ENCODE data around the gene ATP5PF. TPM values are rescaled to one million over a fixed set of nuclear protein-coding genes. Genes with fewer than 3 reads are reported as not detected.
"Not testable (repeated sequence)": the region's sequence is repeated elsewhere in the genome, so short reads cannot be mapped to it uniquely, and the experiment has no call there.

Gene ATP5PF
- total RNA-seq, 1 donor from 2014 or later, result 74.9 TPM

DNA sequence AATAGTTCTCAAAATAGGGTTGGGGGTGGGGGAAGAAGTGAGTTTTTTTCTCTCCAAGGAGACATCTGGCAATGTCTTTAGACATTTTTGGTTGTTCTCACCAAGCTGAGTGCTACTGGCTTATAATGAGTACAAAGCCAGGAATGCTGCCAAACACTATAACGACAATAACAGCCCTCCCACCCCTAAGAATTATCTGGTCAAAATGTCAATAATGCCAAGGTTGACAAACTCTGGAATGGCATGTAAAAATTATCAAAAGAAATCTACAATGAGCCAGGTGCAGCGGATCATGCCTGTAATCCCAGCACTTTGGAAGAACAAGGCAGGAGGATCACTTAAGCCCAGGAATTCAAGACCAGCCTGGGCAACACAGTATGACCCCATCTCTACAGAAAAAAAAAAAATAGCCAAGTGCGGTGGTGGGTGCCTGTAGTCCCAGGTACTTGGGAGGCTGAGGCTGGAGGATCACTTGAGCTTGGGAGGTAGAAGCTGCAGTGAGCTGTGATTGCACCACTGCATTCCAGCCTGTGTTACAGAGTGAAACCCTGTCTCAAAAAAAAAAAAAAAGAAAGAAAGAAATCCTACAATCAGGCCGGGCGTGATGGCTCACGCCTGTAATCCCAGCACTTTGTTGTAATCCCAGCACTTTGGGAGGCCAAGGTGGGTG, 2.5 kb downstream of the ATP5PF start:
- Histone ChIP-seq H3K36me3 (peaks cover 6 to 28% of the 10 kb centered on the region in 2 donors), H3K27ac (no peak overlapping the region), H3K27me3 (no peaks in the 10 kb centered on the region), H3K9me3 (no peaks in the 10 kb centered on the region), H3K4me3 (no peak overlapping the region), H3K4me1 (peaks cover 35% of the 10 kb centered on the region)
- intact Hi-C loops (cut with DNase I), result no loop called here
- TF ChIP-seq, protein P1, sequence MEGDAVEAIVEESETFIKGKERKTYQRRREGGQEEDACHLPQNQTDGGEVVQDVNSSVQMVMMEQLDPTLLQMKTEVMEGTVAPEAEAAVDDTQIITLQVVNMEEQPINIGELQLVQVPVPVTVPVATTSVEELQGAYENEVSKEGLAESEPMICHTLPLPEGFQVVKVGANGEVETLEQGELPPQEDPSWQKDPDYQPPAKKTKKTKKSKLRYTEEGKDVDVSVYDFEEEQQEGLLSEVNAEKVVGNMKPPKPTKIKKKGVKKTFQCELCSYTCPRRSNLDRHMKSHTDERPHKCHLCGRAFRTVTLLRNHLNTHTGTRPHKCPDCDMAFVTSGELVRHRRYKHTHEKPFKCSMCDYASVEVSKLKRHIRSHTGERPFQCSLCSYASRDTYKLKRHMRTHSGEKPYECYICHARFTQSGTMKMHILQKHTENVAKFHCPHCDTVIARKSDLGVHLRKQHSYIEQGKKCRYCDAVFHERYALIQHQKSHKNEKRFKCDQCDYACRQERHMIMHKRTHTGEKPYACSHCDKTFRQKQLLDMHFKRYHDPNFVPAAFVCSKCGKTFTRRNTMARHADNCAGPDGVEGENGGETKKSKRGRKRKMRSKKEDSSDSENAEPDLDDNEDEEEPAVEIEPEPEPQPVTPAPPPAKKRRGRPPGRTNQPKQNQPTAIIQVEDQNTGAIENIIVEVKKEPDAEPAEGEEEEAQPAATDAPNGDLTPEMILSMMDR (IDR thresholded peaks at IDR 0.05), result no peak
- no peak for TF ChIP-seq POLR2AphosphoS5 (IDR thresholded peaks at IDR 0.05; ENCODE audit: insufficient read depth in 1 of 2, low read depth in 1 of 2)
- no peak for TF ChIP-seq POLR2A (IDR thresholded peaks at IDR 0.05)
- DNase-seq (ENCODE audit: extremely low spot score in 2 of 2), result no peak

DNA sequence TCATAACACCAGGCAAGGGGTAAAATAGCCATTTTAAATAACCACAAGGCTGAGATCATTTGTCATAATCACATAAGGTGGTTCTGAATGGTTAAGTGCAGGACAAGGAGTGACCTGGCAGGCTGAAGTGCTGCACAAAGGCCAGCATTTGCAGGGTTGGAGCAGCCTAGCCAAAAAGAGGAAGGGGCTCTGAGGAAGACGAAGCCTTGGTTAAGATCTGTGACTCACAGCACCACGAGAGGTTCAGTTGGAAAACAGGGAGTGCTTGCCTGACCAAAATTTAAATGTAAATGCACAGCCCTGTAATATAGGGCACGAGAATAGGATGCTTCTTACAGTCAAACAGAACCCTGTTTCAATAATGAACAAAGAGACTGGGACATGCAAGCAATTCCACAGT, 12.1 kb downstream of the ATP5PF start:
- no peak for TF ChIP-seq POLR2A (IDR thresholded peaks at IDR 0.05)
- no peak for TF ChIP-seq POLR2AphosphoS5 (IDR thresholded peaks at IDR 0.05; ENCODE audit: insufficient read depth in 1 of 2, low read depth in 1 of 2)
- TF ChIP-seq, protein P1 (IDR thresholded peaks at IDR 0.05), result no peak
- intact Hi-C loops (cut with DNase I), result no loop called here

DNA sequence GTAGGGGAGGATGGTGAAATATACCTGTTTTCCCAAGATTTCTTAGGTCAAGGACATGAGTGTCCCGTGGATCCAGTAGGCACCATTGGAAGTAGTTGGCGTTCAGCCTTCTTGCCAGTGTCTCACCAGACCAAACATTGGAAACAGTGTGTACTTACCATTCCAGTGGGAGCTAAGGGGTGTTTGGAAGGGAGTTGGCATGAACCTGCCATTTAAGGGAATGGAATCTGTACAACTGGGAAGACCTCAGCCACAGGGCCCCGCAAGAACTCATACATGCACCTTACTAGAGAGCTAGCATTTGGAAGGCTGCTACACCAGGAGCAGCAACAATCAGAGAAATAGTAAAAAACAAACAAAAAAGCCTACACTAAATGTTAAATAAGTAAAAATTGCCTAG, 12.7 kb downstream of the ATP5PF start:
- no peak for DNase-seq (ENCODE audit: extremely low spot score in 2 of 2)
- Histone ChIP-seq H3K36me3 (peaks cover 0 to 44% of the 10 kb centered on the region in 2 donors), H3K9me3 (no peaks in the 10 kb centered on the region), H3K4me3 (no peak overlapping the region), H3K4me1 (no peaks in the 10 kb centered on the region), H3K27me3 (no peaks in the 10 kb centered on the region), H3K27ac (no peak overlapping the region)
- no peak for TF ChIP-seq POLR2A (IDR thresholded peaks at IDR 0.05)
- no peak for TF ChIP-seq POLR2AphosphoS5 (IDR thresholded peaks at IDR 0.05; ENCODE audit: insufficient read depth in 1 of 2, low read depth in 1 of 2)
- TF ChIP-seq, protein P1 (IDR thresholded peaks at IDR 0.05), result no peak
- intact Hi-C loops (cut with DNase I), result no loop called here

More for the DNA sequence above, 12.1 kb downstream of the ATP5PF start:
- Histone ChIP-seq H3K36me3 (peaks cover 0 to 51% of the 10 kb centered on the region in 2 donors), H3K4me1 (no peaks in the 10 kb centered on the region), H3K9me3 (no peaks in the 10 kb centered on the region), H3K27me3 (no peaks in the 10 kb centered on the region), H3K4me3 (no peak overlapping the region), H3K27ac (no peak overlapping the region)
- DNase-seq (ENCODE audit: extremely low spot score in 2 of 2), result no peak

DNA sequence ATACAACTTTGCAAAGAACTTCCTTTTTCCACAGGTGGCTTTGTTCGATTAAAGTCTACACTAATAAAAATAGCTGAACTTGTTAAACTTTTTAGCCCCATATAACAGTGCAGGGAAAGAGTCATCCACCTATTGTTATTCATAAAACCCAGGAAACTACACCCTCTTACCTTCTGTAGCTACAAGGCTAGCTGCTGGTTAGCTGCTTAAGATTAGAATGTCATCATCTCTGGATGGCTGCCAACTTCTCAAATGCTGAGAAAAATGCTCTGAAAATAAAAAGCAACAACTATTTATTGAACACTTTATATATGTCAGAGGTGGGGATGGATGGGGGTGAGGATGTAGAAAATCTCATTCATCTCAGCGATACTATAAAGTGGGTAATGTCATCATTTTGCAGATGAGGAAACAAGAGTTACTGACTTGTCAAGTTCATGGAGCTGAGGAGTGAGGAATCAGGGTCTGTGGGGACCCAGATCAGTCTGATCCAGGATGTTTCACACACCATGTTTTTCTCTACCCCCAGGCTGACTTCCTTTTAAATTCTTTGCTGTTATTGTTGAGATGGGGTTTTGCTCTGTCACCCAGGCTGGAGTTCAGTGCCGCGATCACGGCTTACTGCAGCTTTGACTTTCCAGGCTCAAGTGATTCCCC, 17.1 kb downstream of the ATP5PF start:
- Histone ChIP-seq H3K9me3 (no peaks in the 10 kb centered on the region), H3K36me3 (peaks cover 0 to 7% of the 10 kb centered on the region in 2 donors), H3K4me1 (no peaks in the 10 kb centered on the region), H3K27me3 (no peaks in the 10 kb centered on the region), H3K27ac (no peak overlapping the region), H3K4me3 (no peak overlapping the region)
- DNase-seq (ENCODE audit: extremely low spot score in 2 of 2), result no peak
- intact Hi-C loops (cut with DNase I), result no loop called here
- TF ChIP-seq POLR2A (IDR thresholded peaks at IDR 0.05) (no peak), POLR2AphosphoS5 (IDR thresholded peaks at IDR 0.05; ENCODE audit: insufficient read depth in 1 of 2, low read depth in 1 of 2) (no peak)
- TF ChIP-seq, protein P1 (IDR thresholded peaks at IDR 0.05), result no peak

DNA sequence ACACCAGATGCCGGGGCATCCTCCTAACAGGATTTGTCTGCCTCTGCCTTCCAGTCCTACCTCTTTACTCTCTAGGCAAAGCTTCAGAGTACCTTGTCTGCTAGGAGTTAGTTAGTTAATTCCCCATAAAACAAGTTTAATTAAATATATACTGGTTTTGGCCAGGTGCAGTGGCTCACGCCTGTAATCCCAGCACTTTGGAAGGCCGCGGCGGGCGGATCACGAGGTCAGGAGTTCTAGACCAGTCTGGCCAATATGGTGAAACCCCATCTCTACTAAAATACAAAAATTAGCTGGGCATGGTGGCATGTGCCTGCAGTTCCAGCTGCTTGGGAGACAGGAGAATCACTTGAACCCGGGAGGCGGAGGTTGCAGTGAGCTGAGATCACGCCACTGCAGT, 20.6 kb downstream of the ATP5PF start:
- DNase-seq (ENCODE audit: extremely low spot score in 2 of 2); H3K9me3 ChIP-seq; intact Hi-C loops (cut with DNase I); H3K36me3 ChIP-seq; H3K27me3 ChIP-seq; H3K4me1 ChIP-seq; H3K4me3 ChIP-seq; H3K27ac ChIP-seq: not testable (repeated sequence)

Data from vagina (tissue), 2 donors.